HCT116 (cell line): ENCODE results near the gene CACNB2. TPM values are rescaled to one million over a fixed set of nuclear protein-coding genes. Genes with fewer than 3 reads are reported as not detected.

Source experiments
- ATAC-seq: fragments of 200-7000 bp; cut with Tn5 transposase; 2 replicates; pipeline ENCODE4 v1.9.1; 2020; ENCODE audit warnings: mild to moderate bottlenecking, moderate library complexity
- BruUV-seq: library from RNA; stranded (reverse); fragments of 400-500 nt; replicated peaks from 2 replicates; lab custom pipeline; 2021; lab: Mats Ljungman, UMichigan
- CTCF ChIA-PET: fragments of 300-600 bp; sonication (Branson Sonifier 250); formaldehyde crosslinking; loops from one replicate; lab custom pipeline; 2021; ENCODE audit warnings: antibody characterized with exemption; lab: Charles Lee
- POLR2A ChIA-PET: fragments of 300-600, 350-600 bp; sonication (Branson Sonifier 250); formaldehyde crosslinking; loops from one replicate; lab custom pipeline; 2021; ENCODE audit warnings: antibody characterized with exemption; lab: Charles Lee
- RAD21 ChIA-PET, 2 experiments: fragments of 300-600 bp; sonication (Branson Sonifier 250); formaldehyde crosslinking; loops; one replicate each; lab custom pipeline; 2023; ENCODE audit warnings: low total read pairs in 2 of 2; ENCODE audit not compliant: uncharacterized antibody in 2 of 2, unreplicated experiment in 2 of 2, low non-redundant PET in 1 of 2; lab: Charles Lee
- DNase-seq: peaks from one replicate; pipeline ENCODE4 v3.0.0-alpha.2; 2010; ENCODE audit warnings: low read depth, low spot score
- H2AFZ ChIP-seq: fragments of 200-600 bp; shearing (Covaris generic), sonication (generic); 2 replicates; pipeline ENCODE4 v1.6.1; 2017; ENCODE audit warnings: low read depth, mixed run types, mixed read lengths, antibody characterized with exemption, low read length; ENCODE audit not compliant: poor library complexity, severe bottlenecking
- H3K27ac ChIP-seq: 2 replicates; pipeline ENCODE4 v1.5.1; 2012; ENCODE audit warnings: low read depth, low read length
- H3K27me3 ChIP-seq: fragments of 200-600 bp; sonication (generic); 2 replicates; pipeline ENCODE4 v1.6.1; 2016; ENCODE audit warnings: mixed run types, low read length, mixed read lengths; ENCODE audit not compliant: insufficient read depth
- H3K36me3 ChIP-seq, 2 experiments: fragments of 200-500 bp in 1 of 2; fragments of 200-600 bp in 1 of 2; sonication (Bioruptor generic) in 1 of 2; sonication (generic) in 1 of 2; 2 replicates each; pipeline versions ENCODE4 v1.5.1 to v1.6.1; 2014 to 2016; ENCODE audit warnings: low read length in 2 of 2, inconsistent platforms in 1 of 2, mixed read lengths in 1 of 2, mixed run types in 1 of 2; ENCODE audit not compliant: insufficient read depth in 2 of 2, control insufficient read depth in 1 of 2
- H3K4me1 ChIP-seq, 2 experiments: fragments of 200-600 bp in 1 of 2; sonication (generic) in 1 of 2; 2 replicates each; pipeline versions ENCODE4 v1.5.1 to v1.6.1; 2012 to 2017; ENCODE audit warnings: low read length in 2 of 2, inconsistent platforms in 1 of 2, mild to moderate bottlenecking in 1 of 2, mixed read lengths in 1 of 2, mixed run types in 1 of 2, moderate library complexity in 1 of 2; ENCODE audit not compliant: insufficient read depth in 2 of 2, control insufficient read depth in 1 of 2
- H3K4me2 ChIP-seq: fragments of 200-600 bp; sonication (generic); 2 replicates; pipeline ENCODE4 v1.6.1; 2017; ENCODE audit warnings: mixed run types, low read length, mixed read lengths
- H3K4me3 ChIP-seq, 2 experiments: fragments of 200-600 bp in 1 of 2; sonication (generic) in 1 of 2; replicated peaks in 1 of 2; 2 replicates each; pipeline ENCODE4 v1.5.1; 2011 to 2016; ENCODE audit warnings: low read length in 2 of 2, control low read depth in 1 of 2, low read depth in 1 of 2, mild to moderate bottlenecking in 1 of 2, mixed read lengths in 1 of 2, mixed run types in 1 of 2
- H3K79me2 ChIP-seq: fragments of 200-600 bp; sonication (generic); 2 replicates; pipeline ENCODE4 v1.6.1; 2017; ENCODE audit warnings: mild to moderate bottlenecking, mixed run types, low read length, moderate library complexity, mixed read lengths; ENCODE audit not compliant: insufficient read depth
- H3K9ac ChIP-seq: fragments of 200-600 bp; sonication (generic); 2 replicates; pipeline ENCODE4 v1.6.1; 2016; ENCODE audit warnings: low read length, mixed read lengths
- H3K9me2 ChIP-seq: fragments of 200-600 bp; sonication (generic), shearing (Covaris generic); 2 replicates; pipeline ENCODE4 v1.6.1; 2017; ENCODE audit warnings: mixed run types, mild to moderate bottlenecking, moderate library complexity; ENCODE audit not compliant: insufficient read depth
- H3K9me3 ChIP-seq, 2 experiments: fragments of 200-500 bp in 1 of 2; fragments of 200-600 bp in 1 of 2; sonication (Bioruptor generic) in 1 of 2; sonication (generic) in 1 of 2; 2 replicates each; pipeline ENCODE4 v1.6.1; 2014 to 2017; ENCODE audit warnings: low read length in 2 of 2, mixed read lengths in 2 of 2, inconsistent platforms in 1 of 2, low read depth in 1 of 2, mild to moderate bottlenecking in 1 of 2, mixed run types in 1 of 2, moderate library complexity in 1 of 2; ENCODE audit not compliant: control insufficient read depth in 1 of 2, insufficient read depth in 1 of 2
- H4K20me1 ChIP-seq: fragments of 200-600 bp; sonication (generic), shearing (Covaris generic); 2 replicates; pipeline ENCODE4 v1.6.1; 2017; ENCODE audit warnings: mixed run types, mild to moderate bottlenecking, moderate library complexity; ENCODE audit not compliant: insufficient read depth
- CBX3 ChIP-seq: IDR thresholded peaks from 2 replicates; pipeline ENCODE4 v1.6.1; 2012; ENCODE audit warnings: low read depth
- CEBPB ChIP-seq: IDR thresholded peaks from 2 replicates; pipeline ENCODE4 v1.6.1; 2012; ENCODE audit warnings: low read depth
- EGR1 ChIP-seq: IDR thresholded peaks from 2 replicates; pipeline ENCODE4 v1.6.1; 2012; ENCODE audit warnings: low read depth
- ELF1 ChIP-seq: IDR thresholded peaks from 2 replicates; pipeline ENCODE4 v1.6.1; 2012; ENCODE audit warnings: low read depth, borderline replicate concordance
- EZH2 ChIP-seq: fragments of 200-600 bp; sonication (generic); IDR thresholded peaks from 2 replicates; pipeline ENCODE4 v1.6.1; 2017; ENCODE audit warnings: antibody characterized with exemption, mixed run types
- FOSL1 ChIP-seq: IDR thresholded peaks from 2 replicates; pipeline ENCODE4 v1.6.1; 2012; ENCODE audit warnings: low read depth
- POLR2A ChIP-seq: IDR thresholded peaks from 2 replicates; pipeline ENCODE4 v1.7.0; 2011; ENCODE audit warnings: borderline replicate concordance; ENCODE audit not compliant: insufficient read depth, insufficient read length; ENCODE audit errors: extremely low read depth
- POLR2AphosphoS5 ChIP-seq: IDR thresholded peaks from 2 replicates; pipeline ENCODE4 v1.6.1; 2011; ENCODE audit warnings: mild to moderate bottlenecking, low read depth, low read length, moderate library complexity
- RAD21 ChIP-seq: IDR thresholded peaks from 2 replicates; pipeline ENCODE4 v1.6.1; 2012; ENCODE audit warnings: low read depth, mild to moderate bottlenecking
- SP1 ChIP-seq: IDR thresholded peaks from 2 replicates; pipeline ENCODE4 v1.6.1; 2012; ENCODE audit warnings: low read depth
- SRF ChIP-seq: IDR thresholded peaks from 2 replicates; pipeline ENCODE4 v1.6.1; 2012; ENCODE audit warnings: low read depth
- ZNF274 ChIP-seq: fragments of 200-500 bp; sonication (Bioruptor generic); IDR thresholded peaks from 2 replicates; pipeline ENCODE4 v1.6.1; 2014; ENCODE audit warnings: mild to moderate bottlenecking, low read depth, low read length, inconsistent platforms
- intact Hi-C: fragments of 100-400 bp; cut with micrococcal nuclease; formaldehyde crosslinking; loops from 2 replicates; pipeline ENCODE4 v1.10.0; 2022
- total RNA-seq: library from RNA; stranded (reverse); gene quantifications from one replicate; pipeline ENCODE4 v1.2.1, GENCODE V29; 2021; ENCODE audit not compliant: unreplicated experiment
- TF ChIP-seq, protein P1 (sequence below), 3 experiments: fragments of 200-600 bp in 1 of 3; sonication (generic) in 1 of 3; IDR thresholded peaks in 2 of 3; conservative IDR thresholded peaks in 1 of 3; 2 replicates each; pipeline ENCODE4 v1.5.1; 2012 to 2017; ENCODE audit warnings: low read depth in 2 of 3, low read length in 2 of 3, antibody characterized with exemption in 1 of 3, borderline replicate concordance in 1 of 3, control low read depth in 1 of 3, mild to moderate bottlenecking in 1 of 3, mixed read lengths in 1 of 3, mixed run types in 1 of 3, moderate library complexity in 1 of 3; ENCODE audit not compliant: insufficient read depth in 1 of 3
- TF ChIP-seq, protein P2 (sequence below): IDR thresholded peaks from 2 replicates; pipeline ENCODE4 v1.6.1; 2012
- TF ChIP-seq, protein P3 (sequence below): IDR thresholded peaks from 2 replicates; pipeline ENCODE4 v1.6.1; 2012
- TF ChIP-seq, protein P4 (sequence below): IDR thresholded peaks from 2 replicates; pipeline ENCODE4 v1.6.1; 2012; ENCODE audit warnings: low read depth

Gene CACNB2
- total RNA-seq, 1 experiment from 2014 or later, result 0.71 TPM

DNA sequence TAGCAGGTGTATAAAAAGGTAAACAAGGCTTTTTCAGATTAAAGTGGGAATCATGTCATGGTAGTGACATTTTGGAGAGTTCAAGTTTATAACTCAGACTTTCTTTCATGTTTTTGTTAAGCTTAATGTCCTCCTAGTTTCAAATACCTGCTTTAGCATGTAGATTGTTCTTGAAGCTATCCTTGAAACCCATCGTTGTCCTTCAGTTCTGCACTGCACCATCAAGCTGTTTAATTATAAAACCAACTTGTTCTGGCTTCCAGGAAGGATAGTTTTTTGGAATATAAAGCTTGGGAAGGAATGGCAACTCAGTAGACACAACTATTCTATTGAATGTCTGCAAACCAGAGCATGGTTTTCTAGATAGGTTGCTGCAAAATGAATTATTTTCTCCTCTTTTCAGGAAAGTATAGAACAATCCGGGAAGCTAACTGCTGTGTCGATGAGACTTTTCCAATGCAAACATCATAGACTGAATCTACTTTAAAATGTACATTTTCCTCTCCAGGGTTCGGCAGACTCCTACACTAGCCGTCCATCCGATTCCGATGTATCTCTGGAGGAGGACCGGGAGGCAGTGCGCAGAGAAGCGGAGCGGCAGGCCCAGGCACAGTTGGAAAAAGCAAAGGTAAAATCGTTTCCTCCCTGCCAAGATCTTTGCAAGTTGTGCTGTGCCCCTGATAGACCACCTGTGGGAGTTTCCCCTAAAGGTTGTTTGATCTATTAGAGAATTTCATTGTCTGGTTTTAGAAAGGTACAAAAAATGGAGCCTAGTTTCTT lies 261.4 kb downstream of the CACNB2 start:
- H3K4me1 ChIP-seq, result peaks cover 0 to 4% of the 10 kb centered on the region in 2 experiments; a peak in 1 of 4 replicates
- H3K79me2 ChIP-seq, result no peaks in the 10 kb centered on the region
- DNase-seq (no peak), ATAC-seq (no peak)
- no TSS peak for BruUV-seq
- CTCF ChIA-PET, result no interaction called here
- POLR2A ChIA-PET, result no interaction called here
- no peaks in the 10 kb centered on the region for H3K9me2 ChIP-seq
- TF ChIP-seq, protein P1, sequence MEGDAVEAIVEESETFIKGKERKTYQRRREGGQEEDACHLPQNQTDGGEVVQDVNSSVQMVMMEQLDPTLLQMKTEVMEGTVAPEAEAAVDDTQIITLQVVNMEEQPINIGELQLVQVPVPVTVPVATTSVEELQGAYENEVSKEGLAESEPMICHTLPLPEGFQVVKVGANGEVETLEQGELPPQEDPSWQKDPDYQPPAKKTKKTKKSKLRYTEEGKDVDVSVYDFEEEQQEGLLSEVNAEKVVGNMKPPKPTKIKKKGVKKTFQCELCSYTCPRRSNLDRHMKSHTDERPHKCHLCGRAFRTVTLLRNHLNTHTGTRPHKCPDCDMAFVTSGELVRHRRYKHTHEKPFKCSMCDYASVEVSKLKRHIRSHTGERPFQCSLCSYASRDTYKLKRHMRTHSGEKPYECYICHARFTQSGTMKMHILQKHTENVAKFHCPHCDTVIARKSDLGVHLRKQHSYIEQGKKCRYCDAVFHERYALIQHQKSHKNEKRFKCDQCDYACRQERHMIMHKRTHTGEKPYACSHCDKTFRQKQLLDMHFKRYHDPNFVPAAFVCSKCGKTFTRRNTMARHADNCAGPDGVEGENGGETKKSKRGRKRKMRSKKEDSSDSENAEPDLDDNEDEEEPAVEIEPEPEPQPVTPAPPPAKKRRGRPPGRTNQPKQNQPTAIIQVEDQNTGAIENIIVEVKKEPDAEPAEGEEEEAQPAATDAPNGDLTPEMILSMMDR (IDR thresholded peaks at IDR 0.05 in 2 of 3, conservative IDR thresholded peaks at IDR 0.05 in 1 of 3; ENCODE audit: borderline replicate concordance in 1 of 3, insufficient read depth in 1 of 3, low read depth in 2 of 3, low read length in 2 of 3), result no peak
- TF ChIP-seq EGR1, result no peak
- TF ChIP-seq, protein P2, sequence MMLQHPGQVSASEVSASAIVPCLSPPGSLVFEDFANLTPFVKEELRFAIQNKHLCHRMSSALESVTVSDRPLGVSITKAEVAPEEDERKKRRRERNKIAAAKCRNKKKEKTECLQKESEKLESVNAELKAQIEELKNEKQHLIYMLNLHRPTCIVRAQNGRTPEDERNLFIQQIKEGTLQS, result no peak
- no peak for TF ChIP-seq EZH2
- TF ChIP-seq, protein P3, sequence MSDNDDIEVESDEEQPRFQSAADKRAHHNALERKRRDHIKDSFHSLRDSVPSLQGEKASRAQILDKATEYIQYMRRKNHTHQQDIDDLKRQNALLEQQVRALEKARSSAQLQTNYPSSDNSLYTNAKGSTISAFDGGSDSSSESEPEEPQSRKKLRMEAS, result no peak
- TF ChIP-seq CEBPB, result no peak
- TF ChIP-seq ZNF274, result no peak
- TF ChIP-seq, protein P4, sequence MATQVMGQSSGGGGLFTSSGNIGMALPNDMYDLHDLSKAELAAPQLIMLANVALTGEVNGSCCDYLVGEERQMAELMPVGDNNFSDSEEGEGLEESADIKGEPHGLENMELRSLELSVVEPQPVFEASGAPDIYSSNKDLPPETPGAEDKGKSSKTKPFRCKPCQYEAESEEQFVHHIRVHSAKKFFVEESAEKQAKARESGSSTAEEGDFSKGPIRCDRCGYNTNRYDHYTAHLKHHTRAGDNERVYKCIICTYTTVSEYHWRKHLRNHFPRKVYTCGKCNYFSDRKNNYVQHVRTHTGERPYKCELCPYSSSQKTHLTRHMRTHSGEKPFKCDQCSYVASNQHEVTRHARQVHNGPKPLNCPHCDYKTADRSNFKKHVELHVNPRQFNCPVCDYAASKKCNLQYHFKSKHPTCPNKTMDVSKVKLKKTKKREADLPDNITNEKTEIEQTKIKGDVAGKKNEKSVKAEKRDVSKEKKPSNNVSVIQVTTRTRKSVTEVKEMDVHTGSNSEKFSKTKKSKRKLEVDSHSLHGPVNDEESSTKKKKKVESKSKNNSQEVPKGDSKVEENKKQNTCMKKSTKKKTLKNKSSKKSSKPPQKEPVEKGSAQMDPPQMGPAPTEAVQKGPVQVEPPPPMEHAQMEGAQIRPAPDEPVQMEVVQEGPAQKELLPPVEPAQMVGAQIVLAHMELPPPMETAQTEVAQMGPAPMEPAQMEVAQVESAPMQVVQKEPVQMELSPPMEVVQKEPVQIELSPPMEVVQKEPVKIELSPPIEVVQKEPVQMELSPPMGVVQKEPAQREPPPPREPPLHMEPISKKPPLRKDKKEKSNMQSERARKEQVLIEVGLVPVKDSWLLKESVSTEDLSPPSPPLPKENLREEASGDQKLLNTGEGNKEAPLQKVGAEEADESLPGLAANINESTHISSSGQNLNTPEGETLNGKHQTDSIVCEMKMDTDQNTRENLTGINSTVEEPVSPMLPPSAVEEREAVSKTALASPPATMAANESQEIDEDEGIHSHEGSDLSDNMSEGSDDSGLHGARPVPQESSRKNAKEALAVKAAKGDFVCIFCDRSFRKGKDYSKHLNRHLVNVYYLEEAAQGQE, result no peak
- no peak for TF ChIP-seq SRF
- TF ChIP-seq CBX3, result no peak
- TF ChIP-seq POLR2AphosphoS5, result no peak
- TF ChIP-seq FOSL1, result no peak
- no peak for TF ChIP-seq RAD21
- no peak for TF ChIP-seq POLR2A
- no peak for TF ChIP-seq SP1
- TF ChIP-seq ELF1, result no peak
- RAD21 ChIA-PET, result no interaction called here
- no peak overlapping the region for H3K4me2 ChIP-seq
- no peaks in the 10 kb centered on the region for H4K20me1 ChIP-seq
- H3K9me3 ChIP-seq, result no peaks in the 10 kb centered on the region
- no peaks in the 10 kb centered on the region for H3K36me3 ChIP-seq
- no peak overlapping the region for H2AFZ ChIP-seq
- H3K4me3 ChIP-seq, result no peak overlapping the region
- intact Hi-C loops, result no loop called here
- H3K9ac ChIP-seq, result no peak overlapping the region
- peaks cover 17% of the 10 kb centered on the region for H3K27me3 ChIP-seq
- no peak overlapping the region for H3K27ac ChIP-seq
